Astrocyte (in vitro differentiated cells and primary cell): ENCODE measurements around the gene PIK3IP1.

Experiments used
- CTCF ChIP-seq: IDR thresholded peaks from 2 replicates; pipeline ENCODE4 v1.5.1; 2011; ENCODE audit warnings: low read depth, mild to moderate bottlenecking, inconsistent platforms, low read length, moderate library complexity; ENCODE audit not compliant: insufficient read depth
- EZH2 ChIP-seq: IDR thresholded peaks from 2 replicates; pipeline ENCODE4 v1.6.1; 2012; ENCODE audit warnings: mild to moderate bottlenecking, low read length, inconsistent platforms; ENCODE audit not compliant: insufficient read depth

- no peak for TF ChIP-seq EZH2
- no peak for TF ChIP-seq CTCF
These were observed 29.1 kb upstream of the PIK3IP1 start for GRCh38 chr22:31321421-31321820.
